GM19238 (cell line): ENCODE measurements around the gene MACROD2.

ENCODE experiments used
- DNase-seq: peaks from one replicate; pipeline ENCODE4 v3.0.0; 2011; ENCODE audit warnings: low spot score; ENCODE audit not compliant: insufficient read length

The MACROD2 gene

DNA sequence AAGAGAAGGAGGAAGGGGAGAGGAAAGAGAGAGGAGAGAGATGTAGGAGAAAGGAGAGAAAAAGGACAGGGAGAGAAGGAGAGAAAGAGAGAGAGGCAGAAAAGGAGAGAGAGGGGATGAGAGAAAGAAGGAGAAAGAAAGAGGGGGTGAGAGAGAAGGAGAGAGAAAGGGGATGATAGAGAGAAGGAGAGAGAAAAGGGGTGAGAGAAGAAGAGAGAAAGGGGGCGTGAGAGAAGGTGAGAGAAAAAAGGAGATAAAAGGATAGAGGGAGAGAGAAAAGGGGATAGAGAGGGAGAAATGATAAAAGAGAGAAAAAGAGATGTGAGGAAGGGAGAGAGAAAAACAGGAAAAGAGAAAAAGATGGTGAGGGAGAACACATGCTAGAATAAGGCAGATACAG, 1644.5 kb downstream of the MACROD2 start:
- no peak for DNase-seq

DNA sequence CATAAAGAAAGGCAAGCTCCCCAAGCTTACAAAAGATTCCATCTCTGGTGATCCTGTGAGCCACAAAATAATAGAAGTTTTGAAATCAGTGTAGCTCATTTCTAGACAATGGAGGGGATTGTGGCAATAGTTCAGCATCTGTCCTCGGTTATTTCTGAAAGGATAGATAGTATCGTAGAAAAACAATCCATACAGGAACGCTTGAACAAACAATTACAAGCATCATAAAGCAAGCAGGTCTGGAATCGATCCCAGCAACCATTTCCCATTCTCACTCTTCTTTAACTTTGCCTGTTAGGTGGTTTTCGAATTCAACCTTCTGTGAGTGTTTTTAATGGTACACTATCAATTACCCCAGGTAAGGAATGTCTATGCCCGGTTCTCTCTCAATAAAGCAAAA, 1646.8 kb downstream of the MACROD2 start:
- no peak for DNase-seq

- DNase-seq, result no peak
Observed at GRCh38 chr20:15642676-15643075, 1647.4 kb downstream of the MACROD2 start.

GRCh38 chr20:15643713-15644112, 1648.4 kb downstream of the MACROD2 start:
- DNase-seq, result no peak

DNA sequence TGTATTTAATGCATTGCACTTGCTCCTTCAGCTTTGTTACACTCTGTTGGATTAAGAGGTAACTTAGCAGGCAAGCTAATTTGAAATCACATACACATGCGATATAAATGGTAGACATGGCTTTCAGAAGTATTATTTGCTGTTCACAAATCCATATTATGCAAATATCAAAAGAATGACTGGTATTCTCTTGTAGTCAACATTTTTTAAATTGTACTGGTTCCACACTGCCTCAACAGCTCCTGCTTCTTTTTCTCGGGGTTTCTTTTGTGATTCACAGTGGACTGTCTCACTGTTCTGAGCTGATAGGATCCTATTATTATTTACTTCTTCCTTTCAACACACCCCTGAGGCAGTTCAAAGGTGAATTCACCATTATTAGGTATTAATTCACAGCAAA, 1650.5 kb downstream of the MACROD2 start:
- no peak for DNase-seq

DNA sequence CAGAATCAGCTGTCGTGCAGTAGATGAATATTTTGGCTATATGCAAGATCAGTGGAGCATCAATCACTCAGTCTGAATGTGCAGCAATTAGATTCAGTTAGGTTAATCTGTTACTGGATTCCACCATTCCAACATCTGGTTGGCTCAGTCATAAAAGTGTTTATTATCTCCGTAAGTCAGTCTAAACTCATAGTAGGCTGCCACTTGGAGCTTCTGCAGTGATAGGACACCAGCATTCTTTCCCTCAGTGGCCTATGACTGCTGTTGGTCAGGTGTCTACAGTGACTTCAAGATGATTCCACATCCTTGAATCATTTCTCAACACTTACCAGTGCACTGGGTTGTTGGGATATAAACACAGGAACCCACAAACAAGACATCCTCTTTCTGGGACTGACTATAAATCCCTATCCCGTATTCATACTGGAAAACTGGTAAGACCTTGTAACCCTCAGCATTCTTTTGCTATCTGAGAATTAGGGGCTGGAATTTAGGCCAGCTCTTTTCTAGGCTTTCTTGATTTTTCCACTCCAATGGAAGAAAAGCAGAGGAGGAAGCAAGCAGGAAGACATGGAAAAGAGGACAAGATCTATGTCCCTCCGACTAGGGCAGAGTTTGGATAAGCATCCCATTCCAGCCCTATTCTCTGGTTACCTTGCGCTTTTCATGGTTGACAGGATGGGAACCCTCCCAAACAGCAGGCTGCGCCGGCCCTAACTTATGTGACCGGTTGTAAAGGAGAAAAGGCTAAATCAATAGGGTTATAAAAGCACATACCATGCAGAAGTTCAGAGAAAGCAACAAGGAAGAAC, 1658.3 kb downstream of the MACROD2 start:
- DNase-seq, result no peak

GRCh38 chr20:15654208-15654649, 1658.9 kb downstream of the MACROD2 start:
- DNase-seq, result peak; percentile 38

DNA sequence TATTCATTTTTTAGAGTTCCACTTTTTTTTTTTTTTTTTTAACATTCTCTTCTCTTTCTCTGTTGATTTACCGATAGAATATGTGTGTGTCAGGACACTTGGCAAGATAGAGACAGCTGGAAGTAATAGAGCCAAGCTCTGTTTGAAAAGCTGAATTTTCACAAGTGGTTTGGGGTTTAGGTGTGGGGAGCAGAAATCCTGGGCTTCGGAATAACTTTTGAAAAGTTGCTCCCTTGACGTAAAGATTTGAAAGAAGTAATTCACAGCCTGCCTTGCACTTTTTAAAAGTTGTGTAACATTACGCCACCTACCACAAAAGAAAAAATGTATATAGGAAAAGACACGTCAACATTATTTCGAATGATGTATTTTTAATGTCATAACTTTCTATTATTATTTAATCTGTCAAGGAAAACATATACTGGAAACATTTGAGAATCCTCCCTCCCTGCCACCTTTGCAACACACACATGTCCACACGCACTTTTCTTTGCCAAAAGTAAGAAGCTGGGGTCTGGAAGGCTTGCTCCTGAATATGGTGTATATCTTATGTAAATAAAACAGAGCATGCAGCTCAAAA, 1660.1 kb downstream of the MACROD2 start:
- no peak for DNase-seq

DNA sequence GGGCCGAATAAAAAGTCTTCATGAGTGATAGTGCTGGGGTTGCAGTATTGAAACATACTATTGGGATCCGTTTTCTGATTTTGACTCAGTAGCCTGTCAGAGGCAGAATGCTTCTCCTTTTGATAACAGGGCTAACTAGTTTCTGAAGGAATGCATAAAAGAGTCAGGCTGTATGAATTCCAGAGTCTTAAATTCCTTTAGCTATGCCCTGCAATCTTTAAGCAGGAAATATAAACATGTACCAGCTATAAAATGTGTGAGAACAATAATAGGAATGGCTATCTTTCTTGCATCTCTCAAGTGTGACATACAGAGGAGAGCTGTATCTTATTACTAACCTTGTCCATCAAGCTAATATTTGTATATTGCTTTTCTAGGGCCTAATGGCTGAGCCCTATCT, 1660.8 kb downstream of the MACROD2 start:
- DNase-seq, result no peak

DNA sequence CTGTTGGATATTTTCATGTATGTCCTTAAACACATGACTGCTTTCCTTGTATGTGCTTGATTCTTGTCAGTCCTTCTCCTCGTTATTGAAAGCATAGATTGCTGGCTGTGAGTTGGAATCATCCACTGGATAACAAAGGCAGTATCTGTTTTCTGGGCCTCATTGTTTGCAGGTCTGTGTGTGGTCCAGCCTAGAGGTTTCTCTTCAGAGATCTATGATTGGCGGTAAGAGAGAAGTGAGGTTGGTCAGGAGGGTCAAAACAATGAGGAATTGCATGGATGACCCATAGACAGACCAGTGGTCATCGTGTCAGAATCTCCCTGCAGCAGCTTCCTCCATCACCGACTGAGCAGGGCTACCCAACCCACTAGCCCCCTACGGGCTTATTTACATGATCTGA, 1663.0 kb downstream of the MACROD2 start:
- DNase-seq, result no peak

- DNase-seq, result no peak
Observed at GRCh38 chr20:15673206-15673605, 1677.9 kb downstream of the MACROD2 start.

DNA sequence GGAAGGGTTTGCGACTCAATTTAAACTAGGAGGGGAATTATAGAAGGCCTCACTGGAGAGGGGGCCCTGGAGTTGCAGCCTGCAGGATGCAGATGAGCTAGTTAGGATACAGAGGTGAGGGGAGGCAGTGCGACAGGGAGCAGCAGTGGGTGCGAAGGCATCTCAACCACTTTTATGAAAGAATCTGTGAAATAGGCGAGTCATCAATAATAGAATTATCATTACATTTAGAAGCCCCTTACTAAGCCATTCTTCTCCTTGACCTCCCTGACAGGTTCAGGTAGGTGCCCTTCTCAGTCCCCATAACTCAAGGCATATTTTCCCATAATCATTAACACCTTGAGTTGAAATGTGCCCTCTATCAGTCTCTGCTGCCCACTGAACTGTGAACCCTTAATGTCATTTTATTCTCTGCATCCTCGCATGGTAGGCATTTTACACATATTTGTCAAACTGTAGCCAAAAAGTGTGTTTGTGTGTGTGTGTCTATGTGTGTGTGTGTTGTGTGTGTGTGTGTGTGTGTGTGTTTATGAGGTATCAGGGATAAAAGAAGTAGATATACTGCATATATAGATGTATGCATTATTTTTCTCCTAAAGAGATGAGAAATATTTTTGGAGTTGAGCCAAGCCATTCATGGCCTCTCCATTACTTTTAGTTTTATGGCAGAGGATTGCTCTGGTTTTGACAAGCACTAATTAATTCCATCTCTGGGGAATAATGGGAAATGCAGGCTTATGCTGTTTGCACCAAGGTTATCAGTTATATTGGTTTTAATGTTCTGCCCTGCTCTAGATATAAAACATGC, 1679.1 kb downstream of the MACROD2 start:
- no peak for DNase-seq

GRCh38 chr20:15675061-15675514, 1679.8 kb downstream of the MACROD2 start:
- no peak for DNase-seq

GRCh38 chr20:15675813-15676484, 1680.6 kb downstream of the MACROD2 start:
- no peak for DNase-seq

- no peak for DNase-seq
Observed at GRCh38 chr20:15676815-15677214, 1681.5 kb downstream of the MACROD2 start.

DNA sequence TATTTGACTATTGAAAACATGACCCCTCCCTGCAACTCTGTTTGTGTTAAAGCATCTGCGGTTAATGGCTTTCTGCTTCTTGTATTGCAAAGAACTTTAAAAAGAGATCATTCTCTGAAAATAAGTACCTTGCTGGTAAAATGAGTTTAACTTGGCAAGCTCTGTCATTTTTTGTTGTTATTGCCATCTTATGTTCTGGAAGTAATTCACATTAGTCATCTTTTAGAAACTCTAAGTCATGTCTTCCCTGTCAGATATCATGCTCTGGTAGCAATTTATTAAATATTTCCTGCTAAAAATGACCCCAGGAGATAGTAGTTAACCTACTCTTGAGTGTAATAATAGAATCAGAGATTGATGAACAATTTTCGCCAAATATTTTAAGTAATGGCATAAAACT, 1687.4 kb downstream of the MACROD2 start:
- DNase-seq, result no peak

GRCh38 chr20:15692570-15692969, 1697.3 kb downstream of the MACROD2 start:
- no peak for DNase-seq

DNA sequence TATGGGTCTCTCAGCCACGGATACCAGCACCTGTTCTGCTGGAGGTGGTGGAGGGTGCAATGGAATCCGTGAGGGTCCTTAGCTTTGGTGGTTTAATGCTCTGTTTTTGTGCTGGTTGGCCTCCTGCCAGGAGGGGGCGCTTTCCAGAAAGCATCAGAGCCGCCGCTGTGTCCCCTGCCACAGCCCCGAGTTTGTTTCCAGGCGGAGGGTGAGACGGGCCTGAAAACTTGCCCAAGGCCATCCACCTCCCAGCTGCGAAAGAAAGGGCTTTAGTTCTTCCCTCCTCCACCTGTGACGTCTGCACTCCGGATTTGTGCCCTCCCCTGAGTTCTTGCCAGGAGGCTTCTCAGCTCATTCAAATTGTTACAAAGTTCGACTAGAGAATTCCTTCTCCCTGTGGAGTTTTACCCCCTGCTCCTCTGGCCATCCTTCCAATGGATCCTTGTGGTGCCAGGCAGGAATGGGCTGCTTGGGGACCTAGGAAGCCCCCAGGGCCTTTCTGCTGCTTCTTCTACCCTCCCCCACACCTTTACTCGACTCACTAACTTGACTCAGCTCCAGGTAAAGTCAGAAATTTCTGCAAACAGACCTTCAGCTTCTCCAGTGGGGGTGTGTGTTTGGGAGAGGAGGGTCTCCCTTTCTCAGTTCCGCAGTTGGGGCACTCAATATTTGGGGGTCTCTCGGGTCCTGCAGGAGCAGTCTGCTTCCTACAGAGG, 1704.3 kb downstream of the MACROD2 start:
- no peak for DNase-seq

GRCh38 chr20:15700147-15700765, 1704.9 kb downstream of the MACROD2 start:
- DNase-seq, result no peak

- no peak for DNase-seq
Observed at GRCh38 chr20:15702161-15702560, 1706.8 kb downstream of the MACROD2 start.
